ENCODE results near the gene VPS39. TPM values are rescaled to one million over a fixed set of nuclear protein-coding genes. Genes with fewer than 3 reads are reported as not detected.

VPS39 gene
- total and polyA plus RNA-seq, 2 of the 13 experiments (the other 11 are each of a cell fraction or from before 2014, with no cell fraction given), result 22.9 to 32.0 TPM

DNA sequence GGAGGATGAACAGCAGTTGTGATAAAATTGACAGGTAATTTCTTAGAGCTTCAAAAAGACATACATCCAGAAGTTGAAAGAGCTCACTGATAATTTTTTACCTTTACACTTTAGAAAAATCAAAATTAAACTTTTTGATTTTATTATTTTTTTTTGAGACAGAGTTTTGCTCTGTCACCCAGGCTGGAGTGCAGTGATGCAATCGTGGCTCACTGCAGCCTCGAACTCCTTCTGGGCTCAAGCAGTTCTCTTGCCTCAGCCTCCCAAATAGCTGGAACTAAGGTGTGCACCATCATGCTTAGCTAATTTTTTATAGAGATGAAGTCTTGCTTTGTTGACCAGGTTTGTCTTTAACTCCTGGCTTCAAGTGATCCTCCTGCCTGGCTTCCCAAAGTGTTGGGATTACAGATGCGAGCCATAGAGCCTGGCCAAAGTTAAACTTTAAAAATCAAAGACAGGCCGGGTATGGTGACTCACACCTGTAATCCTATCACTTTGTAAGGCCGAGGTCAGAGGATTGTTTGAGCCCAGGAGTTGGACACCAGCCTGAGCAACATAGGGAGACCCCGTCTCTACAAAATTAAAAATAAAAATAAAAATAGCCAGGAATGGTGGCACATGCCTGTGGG, 73.4 kb downstream of the VPS39 start (continued):
- no peak for TF ChIP-seq CHD4 (IDR thresholded peaks at IDR 0.05; ENCODE audit: borderline replicate concordance, low read length)
- TF ChIP-seq, protein P1, sequence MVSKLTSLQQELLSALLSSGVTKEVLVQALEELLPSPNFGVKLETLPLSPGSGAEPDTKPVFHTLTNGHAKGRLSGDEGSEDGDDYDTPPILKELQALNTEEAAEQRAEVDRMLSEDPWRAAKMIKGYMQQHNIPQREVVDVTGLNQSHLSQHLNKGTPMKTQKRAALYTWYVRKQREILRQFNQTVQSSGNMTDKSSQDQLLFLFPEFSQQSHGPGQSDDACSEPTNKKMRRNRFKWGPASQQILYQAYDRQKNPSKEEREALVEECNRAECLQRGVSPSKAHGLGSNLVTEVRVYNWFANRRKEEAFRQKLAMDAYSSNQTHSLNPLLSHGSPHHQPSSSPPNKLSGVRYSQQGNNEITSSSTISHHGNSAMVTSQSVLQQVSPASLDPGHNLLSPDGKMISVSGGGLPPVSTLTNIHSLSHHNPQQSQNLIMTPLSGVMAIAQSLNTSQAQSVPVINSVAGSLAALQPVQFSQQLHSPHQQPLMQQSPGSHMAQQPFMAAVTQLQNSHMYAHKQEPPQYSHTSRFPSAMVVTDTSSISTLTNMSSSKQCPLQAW (CRISPR knock-in tag; IDR thresholded peaks at IDR 0.05), result 0 out of 2 replicates have a peak, but pooled peaks have one; percentile 47
- TF ChIP-seq ATM (IDR thresholded peaks at IDR 0.05; ENCODE audit: borderline replicate concordance), result no peak
- TF ChIP-seq, protein P2, sequence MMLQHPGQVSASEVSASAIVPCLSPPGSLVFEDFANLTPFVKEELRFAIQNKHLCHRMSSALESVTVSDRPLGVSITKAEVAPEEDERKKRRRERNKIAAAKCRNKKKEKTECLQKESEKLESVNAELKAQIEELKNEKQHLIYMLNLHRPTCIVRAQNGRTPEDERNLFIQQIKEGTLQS (CRISPR knock-in tag; IDR thresholded peaks at IDR 0.05), result peak; percentile 64; the same call in 1 of the 2 replicates
- TF ChIP-seq, protein P3, sequence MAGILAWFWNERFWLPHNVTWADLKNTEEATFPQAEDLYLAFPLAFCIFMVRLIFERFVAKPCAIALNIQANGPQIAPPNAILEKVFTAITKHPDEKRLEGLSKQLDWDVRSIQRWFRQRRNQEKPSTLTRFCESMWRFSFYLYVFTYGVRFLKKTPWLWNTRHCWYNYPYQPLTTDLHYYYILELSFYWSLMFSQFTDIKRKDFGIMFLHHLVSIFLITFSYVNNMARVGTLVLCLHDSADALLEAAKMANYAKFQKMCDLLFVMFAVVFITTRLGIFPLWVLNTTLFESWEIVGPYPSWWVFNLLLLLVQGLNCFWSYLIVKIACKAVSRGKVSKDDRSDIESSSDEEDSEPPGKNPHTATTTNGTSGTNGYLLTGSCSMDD (CRISPR knock-in tag; IDR thresholded peaks at IDR 0.05), result no peak
- peak; percentile 26; the same call in 1 of the 2 replicates for TF ChIP-seq PHF21A (CRISPR knock-in tag; IDR thresholded peaks at IDR 0.05)
- TF ChIP-seq, protein P4, sequence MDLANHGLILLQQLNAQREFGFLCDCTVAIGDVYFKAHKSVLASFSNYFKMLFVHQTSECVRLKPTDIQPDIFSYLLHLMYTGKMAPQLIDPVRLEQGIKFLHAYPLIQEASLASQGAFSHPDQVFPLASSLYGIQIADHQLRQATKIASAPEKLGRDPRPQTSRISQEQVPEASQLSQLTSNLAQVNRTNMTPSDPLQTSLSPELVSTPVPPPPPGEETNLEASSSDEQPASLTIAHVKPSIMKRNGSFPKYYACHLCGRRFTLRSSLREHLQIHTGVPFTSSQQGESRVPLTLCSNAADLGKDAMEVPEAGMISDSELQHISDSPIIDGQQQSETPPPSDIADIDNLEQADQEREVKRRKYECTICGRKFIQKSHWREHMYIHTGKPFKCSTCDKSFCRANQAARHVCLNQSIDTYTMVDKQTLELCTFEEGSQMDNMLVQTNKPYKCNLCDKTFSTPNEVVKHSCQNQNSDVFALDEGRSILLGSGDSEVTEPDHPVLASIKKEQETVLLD (CRISPR knock-in tag; IDR thresholded peaks at IDR 0.05; ENCODE audit: low read depth), result no peak
- no peak for TF ChIP-seq ZNF232 (CRISPR knock-in tag; IDR thresholded peaks at IDR 0.05; ENCODE audit: borderline replicate concordance)
- no peak for TF ChIP-seq CREB1 (IDR thresholded peaks at IDR 0.05)
- 0 out of 2 replicates have a peak, but pooled peaks have one; percentile 18 for TF ChIP-seq CREB1 (CRISPR knock-in tag; IDR thresholded peaks at IDR 0.05)
- TF ChIP-seq, protein P5, sequence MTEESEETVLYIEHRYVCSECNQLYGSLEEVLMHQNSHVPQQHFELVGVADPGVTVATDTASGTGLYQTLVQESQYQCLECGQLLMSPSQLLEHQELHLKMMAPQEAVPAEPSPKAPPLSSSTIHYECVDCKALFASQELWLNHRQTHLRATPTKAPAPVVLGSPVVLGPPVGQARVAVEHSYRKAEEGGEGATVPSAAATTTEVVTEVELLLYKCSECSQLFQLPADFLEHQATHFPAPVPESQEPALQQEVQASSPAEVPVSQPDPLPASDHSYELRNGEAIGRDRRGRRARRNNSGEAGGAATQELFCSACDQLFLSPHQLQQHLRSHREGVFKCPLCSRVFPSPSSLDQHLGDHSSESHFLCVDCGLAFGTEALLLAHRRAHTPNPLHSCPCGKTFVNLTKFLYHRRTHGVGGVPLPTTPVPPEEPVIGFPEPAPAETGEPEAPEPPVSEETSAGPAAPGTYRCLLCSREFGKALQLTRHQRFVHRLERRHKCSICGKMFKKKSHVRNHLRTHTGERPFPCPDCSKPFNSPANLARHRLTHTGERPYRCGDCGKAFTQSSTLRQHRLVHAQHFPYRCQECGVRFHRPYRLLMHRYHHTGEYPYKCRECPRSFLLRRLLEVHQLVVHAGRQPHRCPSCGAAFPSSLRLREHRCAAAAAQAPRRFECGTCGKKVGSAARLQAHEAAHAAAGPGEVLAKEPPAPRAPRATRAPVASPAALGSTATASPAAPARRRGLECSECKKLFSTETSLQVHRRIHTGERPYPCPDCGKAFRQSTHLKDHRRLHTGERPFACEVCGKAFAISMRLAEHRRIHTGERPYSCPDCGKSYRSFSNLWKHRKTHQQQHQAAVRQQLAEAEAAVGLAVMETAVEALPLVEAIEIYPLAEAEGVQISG (CRISPR knock-in tag; IDR thresholded peaks at IDR 0.05), result no peak
- TF ChIP-seq JUND (CRISPR knock-in tag; IDR thresholded peaks at IDR 0.05), result peak; percentile 43; the same call in 1 of the 2 replicates
- TF ChIP-seq KDM4B (CRISPR knock-in tag; IDR thresholded peaks at IDR 0.05), result no peak
- TF ChIP-seq, protein P6, sequence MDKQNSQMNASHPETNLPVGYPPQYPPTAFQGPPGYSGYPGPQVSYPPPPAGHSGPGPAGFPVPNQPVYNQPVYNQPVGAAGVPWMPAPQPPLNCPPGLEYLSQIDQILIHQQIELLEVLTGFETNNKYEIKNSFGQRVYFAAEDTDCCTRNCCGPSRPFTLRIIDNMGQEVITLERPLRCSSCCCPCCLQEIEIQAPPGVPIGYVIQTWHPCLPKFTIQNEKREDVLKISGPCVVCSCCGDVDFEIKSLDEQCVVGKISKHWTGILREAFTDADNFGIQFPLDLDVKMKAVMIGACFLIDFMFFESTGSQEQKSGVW (CRISPR knock-in tag; IDR thresholded peaks at IDR 0.05; ENCODE audit: borderline replicate concordance), result no peak
- TF ChIP-seq, protein P7, sequence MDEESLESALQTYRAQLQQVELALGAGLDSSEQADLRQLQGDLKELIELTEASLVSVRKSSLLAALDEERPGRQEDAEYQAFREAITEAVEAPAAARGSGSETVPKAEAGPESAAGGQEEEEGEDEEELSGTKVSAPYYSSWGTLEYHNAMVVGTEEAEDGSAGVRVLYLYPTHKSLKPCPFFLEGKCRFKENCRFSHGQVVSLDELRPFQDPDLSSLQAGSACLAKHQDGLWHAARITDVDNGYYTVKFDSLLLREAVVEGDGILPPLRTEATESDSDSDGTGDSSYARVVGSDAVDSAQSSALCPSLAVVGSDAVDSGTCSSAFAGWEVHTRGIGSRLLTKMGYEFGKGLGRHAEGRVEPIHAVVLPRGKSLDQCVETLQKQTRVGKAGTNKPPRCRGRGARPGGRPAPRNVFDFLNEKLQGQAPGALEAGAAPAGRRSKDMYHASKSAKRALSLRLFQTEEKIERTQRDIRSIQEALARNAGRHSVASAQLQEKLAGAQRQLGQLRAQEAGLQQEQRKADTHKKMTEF (CRISPR knock-in tag; IDR thresholded peaks at IDR 0.05), result peak; percentile 33; the same call in 1 of the 2 replicates
- TF ChIP-seq STAG1 (CRISPR knock-in tag; IDR thresholded peaks at IDR 0.05), result no peak; the same call in 1 of the 2 replicates
- no peak for TF ChIP-seq CENPT (CRISPR knock-in tag; IDR thresholded peaks at IDR 0.05; ENCODE audit: low read depth)
- peak; percentile 71 for TF ChIP-seq CEBPG (CRISPR knock-in tag; IDR thresholded peaks at IDR 0.05)
- no peak for TF ChIP-seq GPN1 (CRISPR knock-in tag; IDR thresholded peaks at IDR 0.05; ENCODE audit: borderline replicate concordance)
- TF ChIP-seq ONECUT2 (CRISPR knock-in tag; IDR thresholded peaks at IDR 0.05), result no peak
- peak; percentile 75; the same call in 1 of the 2 replicates for TF ChIP-seq SIX1 (CRISPR knock-in tag; IDR thresholded peaks at IDR 0.05; ENCODE audit: borderline replicate concordance)

Data from HepG2 (cell line).